H54 (cell line): ENCODE results near the gene GTPBP3.
"Not testable (repeated sequence)": the region's sequence is repeated elsewhere in the genome, so short reads cannot be mapped to it uniquely, and the experiment has no call there.

ENCODE experiments used
- DNase-seq: peaks from one replicate; pipeline ENCODE4 v3.0.0; 2011; ENCODE audit warnings: low spot score, mixed read lengths; ENCODE audit not compliant: insufficient read length
- FAIRE-seq: peaks from 3 replicates; lab custom pipeline; 2011; peaks lifted over from hg19 to GRCh38; lab: Jason Lieb, UNC
- POLR2A ChIP-seq: IDR thresholded peaks from 2 replicates; pipeline ENCODE4 v1.6.1; 2011; ENCODE audit warnings: low read depth, mild to moderate bottlenecking, low read length

GTPBP3 gene

DNA sequence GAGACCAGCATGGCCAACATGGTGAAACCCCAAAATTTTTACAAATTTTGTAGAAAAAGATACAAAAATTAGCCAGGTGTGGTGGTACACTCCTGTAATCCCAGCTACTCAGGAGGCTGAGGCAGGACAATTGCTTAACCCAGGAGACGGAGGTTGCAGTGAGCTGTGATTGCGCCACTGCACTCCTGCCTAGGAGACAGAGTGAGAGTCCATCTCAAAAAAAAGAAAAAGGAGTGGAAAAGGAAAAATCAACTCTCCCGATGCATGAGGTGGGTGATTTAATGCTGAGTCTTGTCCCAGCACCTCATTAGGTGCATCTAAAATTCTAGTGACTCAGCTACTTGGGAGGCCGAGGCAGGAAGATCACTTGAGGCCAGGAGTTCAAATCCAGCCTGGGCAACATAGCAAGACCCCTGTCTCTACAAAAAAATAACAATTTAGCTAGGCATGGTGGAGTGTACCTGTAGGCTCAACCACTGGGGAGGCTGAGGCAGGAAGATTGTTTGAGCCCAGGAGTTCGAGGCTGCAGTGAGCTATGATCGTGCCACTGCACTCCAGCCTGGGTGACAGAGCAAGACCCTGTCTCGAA is 19.8 kb downstream of the GTPBP3 start:
- no peak for FAIRE-seq

DNA sequence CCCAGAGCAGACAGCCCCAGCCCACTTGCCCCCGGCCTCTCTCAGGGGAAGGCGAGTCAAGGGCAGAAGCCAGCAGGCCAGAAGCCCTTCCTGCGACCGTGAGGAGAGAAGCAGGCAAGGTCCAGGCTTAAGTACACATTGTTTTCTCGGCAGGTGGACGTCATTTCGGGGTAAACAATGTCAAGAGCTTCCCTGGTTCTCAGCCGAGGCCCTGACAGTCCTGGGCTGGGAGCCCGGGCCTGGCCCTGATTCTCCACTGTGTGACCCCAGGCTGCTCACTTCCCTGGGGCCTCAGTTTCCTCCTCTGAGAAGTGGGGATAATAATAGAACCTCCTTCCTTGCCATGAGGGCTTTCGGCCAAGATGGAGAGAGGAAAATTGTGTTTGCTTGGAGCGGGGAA is 20.4 kb downstream of the GTPBP3 start:
- DNase-seq: no peak
- TF ChIP-seq POLR2A: no peak
- no peak for FAIRE-seq

More for the DNA sequence above, 19.8 kb downstream of the GTPBP3 start:
- no peak for DNase-seq
- no peak for TF ChIP-seq POLR2A

DNA sequence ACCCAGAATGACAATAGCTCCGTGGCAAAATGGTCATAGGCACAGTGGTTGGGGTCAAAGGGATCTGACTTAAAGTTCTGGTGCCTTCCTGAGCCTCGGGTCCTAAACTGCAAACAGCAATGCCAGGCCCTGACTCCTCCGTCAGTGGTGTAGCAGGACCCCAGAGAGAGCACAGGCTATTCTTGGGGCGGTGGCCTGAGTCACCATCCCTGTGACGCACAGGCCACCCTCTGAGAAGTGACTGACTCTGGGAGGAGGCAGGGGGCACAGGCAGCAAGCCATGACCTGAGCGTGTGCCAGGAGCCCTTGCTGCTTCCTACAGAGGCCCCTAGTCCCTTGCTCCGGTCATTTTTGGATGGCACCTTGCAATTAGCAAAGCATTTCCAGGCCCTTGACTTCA is 21.0 kb downstream of the GTPBP3 start:
- FAIRE-seq: peak; percentile 38
- no peak for TF ChIP-seq POLR2A
- DNase-seq: peak; percentile 92

DNA sequence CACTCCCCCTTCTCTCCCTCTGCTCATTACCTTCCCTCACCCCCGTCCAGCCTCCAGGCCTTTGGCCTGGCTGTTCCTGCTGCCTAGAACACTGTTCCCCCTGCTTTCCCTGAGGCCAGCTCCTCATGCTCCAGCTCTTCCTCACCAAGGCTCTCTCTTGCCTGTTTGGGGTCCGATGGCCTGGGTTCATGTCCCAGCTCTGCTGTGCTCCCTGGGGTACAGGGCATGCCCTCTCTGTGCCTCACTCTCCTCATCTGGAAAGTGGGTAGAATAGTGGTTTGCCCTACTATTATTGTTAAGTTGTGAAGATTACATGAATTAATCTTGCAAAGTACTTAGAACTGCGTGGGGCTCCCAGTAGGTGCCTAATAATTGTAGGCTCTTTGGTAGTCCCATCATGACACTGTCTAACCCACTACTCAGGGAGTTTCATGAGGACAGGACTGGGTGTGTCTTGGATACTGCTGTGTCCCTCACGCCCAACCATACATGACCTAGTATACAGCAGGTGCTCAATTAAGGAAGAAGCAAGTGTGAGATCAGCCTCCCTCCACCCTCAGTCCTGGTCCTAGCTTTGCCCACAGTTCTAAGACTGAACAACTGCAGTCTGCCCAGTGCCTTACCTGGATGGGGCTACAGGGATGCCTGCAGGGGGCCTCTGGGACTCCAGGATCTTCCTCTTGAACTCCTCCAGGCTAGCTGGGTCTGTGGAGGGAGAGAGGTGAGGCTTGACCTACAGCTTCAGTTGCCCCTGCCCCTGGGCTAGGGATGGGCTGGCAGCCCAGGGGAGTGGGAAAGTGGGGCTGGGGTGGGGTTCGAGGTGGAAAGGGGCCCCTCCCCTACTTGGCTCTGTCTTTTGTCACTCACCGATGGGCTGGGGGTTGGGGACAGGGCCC is 22.8 kb downstream of the GTPBP3 start:
- no peak for TF ChIP-seq POLR2A
- DNase-seq (no peak), FAIRE-seq (no peak)

DNA sequence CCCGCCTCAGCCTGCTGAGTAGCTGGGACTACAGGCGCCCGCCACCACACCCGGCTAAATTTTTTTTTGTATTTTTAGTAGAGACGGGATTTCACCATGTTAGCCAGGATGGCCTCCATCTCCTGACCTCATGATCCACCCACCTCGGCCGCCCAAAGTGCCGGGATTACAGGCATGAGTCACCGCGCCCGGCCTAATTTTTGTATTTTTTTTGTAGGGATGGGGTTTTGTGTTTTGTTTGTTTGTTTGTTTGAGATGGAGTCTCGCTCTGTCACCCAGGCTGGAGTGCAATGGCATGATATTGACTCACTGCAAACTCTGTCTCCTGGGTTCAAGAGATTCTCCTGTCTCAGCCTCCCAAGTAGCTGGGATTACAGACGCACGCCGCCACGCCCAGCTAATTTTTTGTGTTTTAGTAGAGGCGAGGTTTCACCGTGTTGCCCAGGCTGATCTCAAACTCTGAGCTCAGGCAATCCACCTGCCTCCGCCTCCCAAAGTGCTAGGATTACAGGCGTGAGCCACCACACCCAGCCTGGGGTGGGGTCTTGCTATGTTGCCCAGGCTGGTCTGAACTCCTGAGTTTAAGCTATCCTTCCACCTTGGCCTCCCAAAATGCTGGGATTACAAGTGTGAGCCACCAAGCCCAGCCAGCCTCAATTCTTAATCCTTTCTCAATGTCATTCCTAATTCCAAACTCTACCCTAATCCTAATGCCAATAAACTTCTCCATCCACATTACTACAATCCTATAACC is 26.7 kb downstream of the GTPBP3 start:
- not testable (repeated sequence) for DNase-seq

DNA sequence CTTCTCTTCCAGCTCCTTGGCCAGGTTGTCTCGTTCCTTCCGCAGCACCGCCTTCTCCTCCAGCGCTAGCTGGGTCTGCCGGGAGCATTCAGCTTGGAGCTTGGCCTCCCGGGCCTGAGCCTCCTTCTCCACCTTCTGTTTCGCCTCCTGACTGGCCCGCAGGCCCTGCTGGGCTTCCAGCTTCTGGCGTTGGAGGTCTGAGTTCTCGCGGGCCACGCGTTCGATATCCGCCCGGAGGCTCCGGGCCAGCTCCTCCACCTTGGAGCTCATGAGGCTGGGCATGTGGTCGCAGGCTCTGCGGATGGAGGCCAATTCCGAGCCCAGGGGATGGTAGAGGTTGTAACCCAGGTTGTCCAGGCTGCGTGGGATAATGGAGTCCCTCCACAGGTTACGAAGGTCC is 28.0 kb downstream of the GTPBP3 start:
- DNase-seq (no peak), FAIRE-seq (no peak)
- TF ChIP-seq POLR2A: no peak

More for the DNA sequence above, 26.7 kb downstream of the GTPBP3 start:
- not testable (repeated sequence) for FAIRE-seq

DNA sequence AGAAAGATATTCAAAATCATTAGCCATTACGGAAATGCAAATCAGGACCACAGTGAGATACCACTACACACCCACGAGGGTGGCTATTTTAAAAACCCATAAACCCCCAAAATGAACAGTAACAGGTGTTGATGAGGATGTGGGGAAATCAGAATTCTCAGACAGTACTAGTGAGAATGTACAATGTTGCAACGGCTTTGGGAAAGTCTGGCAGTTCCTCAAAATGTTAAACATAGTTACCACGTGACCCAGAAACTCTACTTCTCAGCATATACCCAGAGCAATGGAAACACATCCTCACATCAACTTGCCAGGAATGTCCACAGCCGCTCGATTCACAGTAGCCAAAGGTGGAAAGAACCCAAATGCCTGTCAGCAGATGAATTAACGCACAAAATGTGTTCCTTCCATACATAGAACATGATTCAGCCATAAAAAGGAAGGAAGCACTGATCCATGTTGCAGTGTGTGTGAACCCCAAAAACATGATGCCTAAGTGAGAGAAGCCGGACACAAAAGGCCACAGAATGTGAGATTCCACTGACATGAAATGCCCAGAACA is 32.8 kb downstream of the GTPBP3 start:
- DNase-seq (no peak), FAIRE-seq (no peak)
- no peak for TF ChIP-seq POLR2A

DNA sequence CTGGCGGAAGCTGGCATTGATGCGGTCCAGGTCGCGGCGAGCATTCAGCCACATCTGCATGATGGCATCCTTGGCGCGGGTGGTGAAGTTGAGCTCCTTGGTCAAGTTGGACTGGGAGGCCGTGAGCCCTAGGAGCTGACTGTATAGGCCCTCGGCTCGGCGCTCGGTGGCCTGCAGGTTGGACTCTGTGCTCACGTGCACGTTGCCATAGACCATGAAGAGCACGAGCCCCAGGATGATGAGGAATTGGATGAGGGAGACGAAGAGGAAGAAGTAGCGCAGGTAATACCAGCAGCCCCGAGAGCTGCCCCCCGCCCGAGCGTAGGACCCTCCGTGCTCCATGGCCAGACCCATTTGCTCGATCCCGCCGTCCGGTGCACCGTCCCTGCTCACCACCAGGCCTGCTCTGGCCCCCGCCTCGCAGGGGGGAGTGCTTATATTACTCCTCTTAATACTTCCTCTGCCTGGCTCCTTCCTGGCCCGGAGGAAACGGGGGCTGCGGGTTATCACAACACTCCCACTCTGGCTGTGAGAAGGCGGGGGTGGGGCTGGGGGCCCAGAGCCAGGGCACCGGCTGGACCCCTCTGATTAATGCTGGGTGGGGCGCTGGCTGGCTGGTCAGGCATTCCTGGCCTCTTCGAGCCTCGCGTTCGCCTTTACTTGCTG is 39.7 kb downstream of the GTPBP3 start, which contains the start of gene PLVAP:
TSS of gene PLVAP (minus strand) at position 408 of the 666 bp plus-strand sequence. CDS start at position 354, 54 bp downstream.
- TF ChIP-seq POLR2A: no peak
- no peak for FAIRE-seq

DNA sequence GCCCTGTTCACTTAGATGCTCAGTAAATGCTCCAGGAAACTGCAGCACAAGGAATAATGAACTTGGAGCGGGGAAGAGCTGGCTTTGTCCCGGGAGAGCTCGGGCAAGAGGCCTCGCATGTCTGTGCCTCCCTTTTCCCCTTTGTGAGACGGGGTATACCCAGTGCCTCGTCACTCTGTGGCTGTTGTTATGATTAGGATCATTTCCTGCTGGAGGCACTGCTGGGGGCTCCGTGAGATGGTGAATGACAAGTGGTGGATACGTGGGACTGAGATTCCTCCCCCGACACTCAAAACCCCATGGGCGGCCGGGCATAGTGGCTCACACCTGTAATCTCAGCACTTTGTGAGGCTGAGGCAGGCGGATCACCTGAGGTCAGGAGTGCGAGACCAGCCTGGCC is 40.9 kb downstream of the GTPBP3 start:
- DNase-seq (no peak), FAIRE-seq (no peak)
- TF ChIP-seq POLR2A: no peak

More for the DNA sequence above, 39.7 kb downstream of the GTPBP3 start, which contains the start of gene PLVAP:
- no peak for DNase-seq

DNA sequence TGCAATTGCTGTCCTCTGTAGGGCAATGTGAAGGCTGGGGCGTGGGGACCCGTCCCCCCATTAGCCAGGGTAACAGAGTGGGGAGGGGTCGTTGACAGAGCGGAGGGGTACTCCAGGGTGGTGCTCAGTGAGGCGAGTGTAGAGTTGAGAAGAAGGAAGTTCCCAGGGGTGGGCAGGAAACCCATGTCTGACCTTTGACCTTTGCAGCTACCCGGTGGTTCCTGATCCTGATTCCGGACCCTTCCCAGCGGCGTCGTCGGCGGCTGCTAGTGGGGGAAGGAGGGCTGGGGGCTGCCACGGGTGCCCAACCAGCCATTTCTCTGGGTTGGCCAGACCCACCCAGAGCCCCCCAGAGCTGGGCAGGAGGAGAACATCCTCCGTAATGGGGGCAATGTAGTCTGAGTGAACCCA is 41.9 kb downstream of the GTPBP3 start:
- no peak for TF ChIP-seq POLR2A
- DNase-seq: no peak
- no peak for FAIRE-seq

DNA sequence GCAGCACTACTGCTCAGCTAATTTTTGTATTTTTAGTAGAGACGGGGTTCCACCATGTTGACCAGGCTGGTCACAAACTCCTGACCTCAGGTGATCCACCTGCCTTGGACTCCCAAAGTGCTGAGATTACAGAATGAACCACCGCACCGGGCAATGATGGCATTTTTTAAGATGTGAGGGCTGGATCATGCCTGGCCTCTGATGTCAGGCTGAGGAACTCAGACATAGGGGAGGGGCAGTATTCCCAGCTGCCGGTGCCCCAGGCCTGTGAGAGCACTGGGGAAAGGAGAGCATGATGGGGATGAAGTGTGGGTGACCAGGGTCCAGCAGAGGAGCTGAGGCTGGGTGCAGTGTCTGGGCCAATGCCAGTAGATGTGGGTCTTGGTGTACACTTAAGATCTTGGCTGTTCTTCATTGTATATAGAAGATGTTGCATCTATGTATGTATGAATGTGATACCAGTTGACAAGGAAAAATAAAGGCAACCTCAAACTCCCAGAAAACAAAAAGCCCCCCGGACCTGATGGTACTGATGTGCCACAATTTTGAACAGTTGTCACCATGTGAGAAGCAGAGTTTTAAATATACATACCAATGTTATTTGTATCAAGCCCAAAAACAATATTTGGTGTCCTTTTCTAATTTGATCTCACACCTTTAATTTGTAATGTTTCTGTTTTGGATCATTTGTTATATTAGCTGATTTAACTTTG is 43.2 kb downstream of the GTPBP3 start:
- no peak for TF ChIP-seq POLR2A
- no peak for DNase-seq
- FAIRE-seq: no peak

DNA sequence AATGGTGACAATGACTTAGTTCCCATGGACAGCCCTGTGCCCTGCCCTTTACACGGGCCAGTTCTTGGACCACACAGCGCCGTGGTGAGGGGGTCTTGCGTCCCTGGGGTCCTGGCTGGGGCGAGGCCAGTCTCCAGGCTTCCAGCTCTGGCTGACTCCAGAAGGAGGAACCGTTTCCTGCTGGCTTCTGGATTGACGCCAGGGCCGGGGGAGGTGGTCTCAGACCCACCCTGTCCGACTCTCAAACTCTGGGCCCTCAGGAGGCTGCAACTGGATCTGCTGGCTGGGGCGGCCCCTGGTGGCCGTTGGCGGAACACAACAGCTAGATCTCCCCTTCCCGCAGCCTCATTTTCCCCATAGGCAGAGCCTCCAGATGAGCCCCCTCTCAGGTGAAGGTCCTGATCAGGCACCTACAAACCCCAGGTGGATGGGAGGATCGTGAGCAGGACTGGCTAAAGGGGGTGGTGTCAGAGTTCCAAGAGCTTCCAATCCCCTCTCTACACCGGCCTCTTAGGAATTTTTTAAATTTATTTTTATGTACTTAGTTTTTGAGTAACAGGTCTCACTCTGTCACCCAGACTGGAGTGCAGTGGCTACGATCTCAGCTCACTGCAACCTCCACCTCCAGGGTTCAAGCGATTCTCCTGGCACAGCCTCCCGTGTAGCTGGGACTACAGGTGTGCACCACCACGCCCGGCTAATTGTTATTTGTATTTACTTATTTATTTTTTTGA is 48.7 kb downstream of the GTPBP3 start:
- FAIRE-seq (no peak), DNase-seq (peak; percentile 65)
- TF ChIP-seq POLR2A: no peak
